Neuronal stem cell (in vitro differentiated cells): Measurements from ENCODE around the gene ZNF652.
"Not testable (repeated sequence)": the region's sequence is repeated elsewhere in the genome, so short reads cannot be mapped to it uniquely, and the experiment has no call there.

Source experiments
- DNase-seq: peaks from one replicate; pipeline ENCODE4 v3.0.0-alpha.2; 2013; ENCODE audit warnings: low spot score
- H2AFZ ChIP-seq: one replicate; pipeline ENCODE4 v1.6.1; 2013; ENCODE audit warnings: mild to moderate bottlenecking, low read length, inconsistent platforms
- H2AK5ac ChIP-seq: 2 replicates; pipeline ENCODE4 v1.6.1; 2013; ENCODE audit warnings: low read depth, mild to moderate bottlenecking, inconsistent platforms, low read length, moderate library complexity, mixed read lengths
- H2BK120ac ChIP-seq: 2 replicates; pipeline ENCODE4 v1.6.1; 2013; ENCODE audit warnings: low read depth, mild to moderate bottlenecking, inconsistent platforms, low read length, moderate library complexity, mixed read lengths
- H2BK12ac ChIP-seq: one replicate; pipeline ENCODE4 v1.6.1; 2013; ENCODE audit warnings: low read length, inconsistent platforms
- H2BK15ac ChIP-seq: 2 replicates; pipeline ENCODE4 v1.6.1; 2013; ENCODE audit warnings: mild to moderate bottlenecking, low read length, inconsistent platforms, mixed read lengths
- H2BK5ac ChIP-seq: one replicate; pipeline ENCODE4 v1.6.1; 2013; ENCODE audit warnings: inconsistent platforms, mild to moderate bottlenecking, low read length, moderate library complexity
- H3K14ac ChIP-seq: one replicate; pipeline ENCODE4 v1.6.1; 2013; ENCODE audit warnings: low read length, inconsistent platforms
- H3K18ac ChIP-seq: 2 replicates; pipeline ENCODE4 v1.6.1; 2013; ENCODE audit warnings: low read length, inconsistent platforms
- H3K23ac ChIP-seq: 2 replicates; pipeline ENCODE4 v1.6.1; 2013; ENCODE audit warnings: low read depth, mild to moderate bottlenecking, mixed read lengths, low read length, inconsistent platforms; ENCODE audit not compliant: poor library complexity
- H3K27ac ChIP-seq: replicated peaks from 3 replicates; pipeline ENCODE4 v1.5.1; 2013; ENCODE audit warnings: low read length, inconsistent platforms
- H3K27me3 ChIP-seq, 3 experiments: 2 replicates each; pipeline ENCODE4 v1.6.1; 2013; ENCODE audit warnings: low read length in 3 of 3, mild to moderate bottlenecking in 2 of 3, inconsistent platforms in 1 of 3, low read depth in 1 of 3, mixed read lengths in 1 of 3, moderate library complexity in 1 of 3; ENCODE audit not compliant: control insufficient read depth in 3 of 3, insufficient read depth in 3 of 3
- H3K36me3 ChIP-seq, 2 donors: replicated peaks in 1 of 2; 2 replicates each; pipeline ENCODE4 v1.6.1; 2013; ENCODE audit warnings: low read length in 2 of 2; ENCODE audit not compliant: control insufficient read depth in 2 of 2, insufficient read depth in 2 of 2
- H3K4ac ChIP-seq: 2 replicates; pipeline ENCODE4 v1.6.1; 2013; ENCODE audit warnings: inconsistent platforms, mild to moderate bottlenecking, low read length, moderate library complexity
- H3K4me1 ChIP-seq, 2 donors: 1 replicate in 1 of 2; 2 replicates in 1 of 2; pipeline ENCODE4 v1.6.1; 2013; ENCODE audit warnings: low read length in 2 of 2, low read depth in 1 of 2; ENCODE audit not compliant: control insufficient read depth in 2 of 2, insufficient read depth in 1 of 2
- H3K4me2 ChIP-seq: one replicate; pipeline ENCODE4 v1.6.1; 2013; ENCODE audit warnings: mild to moderate bottlenecking, low read length, inconsistent platforms; ENCODE audit not compliant: insufficient read depth, poor library complexity, severe bottlenecking
- H3K4me3 ChIP-seq, 2 donors: 2 replicates each; pipeline ENCODE4 v1.5.1; 2013; ENCODE audit warnings: low read length in 2 of 2, mild to moderate bottlenecking in 2 of 2, inconsistent platforms in 1 of 2, moderate library complexity in 1 of 2
- H3K79me1 ChIP-seq: one replicate; pipeline ENCODE4 v1.6.1; 2013; ENCODE audit warnings: low read depth, mild to moderate bottlenecking, inconsistent platforms, low read length, moderate library complexity
- H3K9ac ChIP-seq: one replicate; pipeline ENCODE4 v1.6.1; 2013; ENCODE audit warnings: mild to moderate bottlenecking, low read depth, low read length, inconsistent platforms; ENCODE audit not compliant: poor library complexity
- H3K9me3 ChIP-seq, 2 donors: replicated peaks in 1 of 2; 2 replicates each; pipeline versions ENCODE3 to v1.6.1; 2013; ENCODE audit warnings: low read length in 2 of 2, mild to moderate bottlenecking in 2 of 2, inconsistent platforms in 1 of 2, low read depth in 1 of 2, mixed read lengths in 1 of 2, moderate library complexity in 1 of 2; ENCODE audit not compliant: control insufficient read depth in 2 of 2, insufficient read depth in 1 of 2
- H4K8ac ChIP-seq: one replicate; pipeline ENCODE4 v1.6.1; 2013; ENCODE audit warnings: low read depth, mild to moderate bottlenecking, inconsistent platforms, low read length, moderate library complexity
- H4K91ac ChIP-seq: one replicate; pipeline ENCODE4 v1.6.1; 2013; ENCODE audit warnings: low read length, low read depth, mild to moderate bottlenecking, inconsistent platforms; ENCODE audit not compliant: poor library complexity
- WGBS, 2 donors: extraction: QIAGEN DNeasy Blood & Tissue Kit; methylation state at CpG; one replicate each; pipeline ENCODE4 v1.1.7; 2013; ENCODE audit warnings: missing lambda C conversion rate in 2 of 2, mixed read lengths in 1 of 2; ENCODE audit not compliant: insufficient read length in 2 of 2, insufficient replicate concordance in 1 of 2; ENCODE audit errors: extremely low coverage in 2 of 2; 5-methylcytosine and 5-hydroxymethylcytosine counted together

The ZNF652 gene

GRCh38 chr17:49280061-49280460, 82.0 kb downstream of the ZNF652 start:
- Histone ChIP-seq H3K4me2 (no peak overlapping the region), H3K79me1 (peaks cover 1% of the 10 kb centered on the region), H3K9me3 (no peaks in the 10 kb centered on the region), H2BK12ac (no peak overlapping the region), H2BK120ac (no peak overlapping the region), H2BK15ac (no peak overlapping the region), H3K27ac (no peak overlapping the region), H3K36me3 (no peaks in the 10 kb centered on the region), H3K23ac (no peak overlapping the region), H3K4ac (no peak overlapping the region), H4K8ac (no peak overlapping the region), H2AK5ac (no peak overlapping the region), H3K27me3 (peaks cover 0 to 8% (median 0%) of the 10 kb centered on the region in 3 experiments), H4K91ac (no peak overlapping the region), H3K14ac (no peak overlapping the region), H3K4me3 (no peak overlapping the region), H3K4me1 (no peaks in the 10 kb centered on the region), H3K9ac (no peak overlapping the region), H2BK5ac (no peak overlapping the region), H3K18ac (no peak overlapping the region), H2AFZ (no peak overlapping the region)
- WGBS, 2 donors: no CpG with 5 or more reads among the region's 5 CpGs
- no peak for DNase-seq

GRCh38 chr17:49279263-49280015, 82.6 kb downstream of the ZNF652 start:
- H2BK12ac ChIP-seq, H3K23ac ChIP-seq, H3K9me3 ChIP-seq, H2AFZ ChIP-seq, H3K27ac ChIP-seq, H3K4me1 ChIP-seq, H3K18ac ChIP-seq, H4K91ac ChIP-seq, H2BK15ac ChIP-seq, H3K79me1 ChIP-seq, H3K27me3 ChIP-seq, H3K4me3 ChIP-seq, DNase-seq, H3K14ac ChIP-seq, H3K4me2 ChIP-seq, H2BK120ac ChIP-seq, H2AK5ac ChIP-seq, H3K36me3 ChIP-seq, H2BK5ac ChIP-seq, H3K9ac ChIP-seq, H3K4ac ChIP-seq, H4K8ac ChIP-seq: not testable (repeated sequence)
- no CpG with 5 or more reads among the region's 11 CpGs for WGBS, 2 donors

- Histone ChIP-seq H3K9ac (no peak overlapping the region), H2BK120ac (no peak overlapping the region), H4K91ac (no peak overlapping the region), H2BK12ac (no peak overlapping the region), H3K14ac (no peak overlapping the region), H3K79me1 (peaks cover 1% of the 10 kb centered on the region), H3K4me1 (no peaks in the 10 kb centered on the region), H3K9me3 (no peaks in the 10 kb centered on the region), H3K4ac (no peak overlapping the region), H3K4me3 (no peak overlapping the region), H4K8ac (no peak overlapping the region), H3K18ac (no peak overlapping the region), H2BK15ac (no peak overlapping the region), H3K4me2 (no peak overlapping the region), H3K27me3 (peaks cover 0 to 8% (median 0%) of the 10 kb centered on the region in 3 experiments), H2AFZ (no peak overlapping the region), H3K36me3 (no peaks in the 10 kb centered on the region), H3K27ac (no peak overlapping the region), H2BK5ac (no peak overlapping the region), H2AK5ac (no peak overlapping the region), H3K23ac (no peak overlapping the region)
- no peak for DNase-seq
- WGBS, 2 donors: no CpG with 5 or more reads among the region's 3 CpGs
Observed at GRCh38 chr17:49278076-49278475, 84.0 kb downstream of the ZNF652 start.

GRCh38 chr17:49277638-49278037, 84.4 kb downstream of the ZNF652 start:
- Histone ChIP-seq H4K91ac (no peak overlapping the region), H3K18ac (no peak overlapping the region), H3K9me3 (no peaks in the 10 kb centered on the region), H3K36me3 (no peaks in the 10 kb centered on the region), H3K79me1 (peaks cover 1% of the 10 kb centered on the region), H3K27ac (no peak overlapping the region), H3K4me1 (no peaks in the 10 kb centered on the region), H3K9ac (no peak overlapping the region), H3K4ac (no peak overlapping the region), H3K14ac (no peak overlapping the region), H2BK12ac (no peak overlapping the region), H3K4me3 (no peak overlapping the region), H2BK120ac (no peak overlapping the region), H3K27me3 (peaks cover 0 to 8% (median 0%) of the 10 kb centered on the region in 3 experiments), H3K4me2 (no peak overlapping the region), H3K23ac (no peak overlapping the region), H2AK5ac (no peak overlapping the region), H2BK5ac (no peak overlapping the region), H2BK15ac (no peak overlapping the region), H4K8ac (no peak overlapping the region), H2AFZ (no peak overlapping the region)
- WGBS, 2 donors: no CpG with 5 or more reads among the region's 13 CpGs
- DNase-seq: no peak
